ENCODE results near the gene COL25A1. TPM values are rescaled to one million over a fixed set of nuclear protein-coding genes. Genes with fewer than 3 reads are reported as not detected.

The COL25A1 gene
- total RNA-seq, 2 donors from 2014 or later = 0.29 TPM; not detected in 1

GRCh38 chr4:108834166-108834834 lies 468.2 kb downstream of the COL25A1 start:
- no peak overlapping the region for H3K4me3 ChIP-seq
- H3K4me1 ChIP-seq = no peaks in the 10 kb centered on the region
- H3K9me3 ChIP-seq = no peaks in the 10 kb centered on the region
- H3K36me3 ChIP-seq = no peaks in the 10 kb centered on the region
- no peak for TF ChIP-seq CTCF (IDR thresholded peaks at IDR 0.05)
- DNase-seq = no peak
- intact Hi-C loops (cut with DNase I) = loop anchor here (5.0 to 10.0 kb wide), 2 partner anchors 471 to 573 kb away; partner anchors contain the start of gene COL25A1
- no peaks in the 10 kb centered on the region for H3K27me3 ChIP-seq
- H3K27ac ChIP-seq = no peak overlapping the region
- H3K9ac ChIP-seq (ENCODE audit: low read depth in 2 of 2, low read length in 2 of 2) = no peak overlapping the region

GRCh38 chr4:108833046-108833445 lies 469.4 kb downstream of the COL25A1 start:
- Histone ChIP-seq H3K27me3 (no peaks in the 10 kb centered on the region), H3K9ac (ENCODE audit: low read depth in 2 of 2, low read length in 2 of 2) (no peak overlapping the region), H3K4me1 (no peaks in the 10 kb centered on the region), H3K9me3 (no peaks in the 10 kb centered on the region), H3K4me3 (no peak overlapping the region), H3K27ac (no peak overlapping the region), H3K36me3 (no peaks in the 10 kb centered on the region)
- DNase-seq = no peak
- no peak for TF ChIP-seq CTCF (IDR thresholded peaks at IDR 0.05)
- intact Hi-C loops (cut with DNase I) = loop anchor here (5.0 to 10.0 kb wide), 2 partner anchors 472 to 574 kb away; partner anchors contain the start of gene COL25A1

GRCh38 chr4:108831886-108832285 lies 470.6 kb downstream of the COL25A1 start:
- Histone ChIP-seq H3K27me3 (no peaks in the 10 kb centered on the region), H3K27ac (no peak overlapping the region), H3K4me1 (no peaks in the 10 kb centered on the region), H3K4me3 (no peak overlapping the region), H3K9ac (ENCODE audit: low read depth in 2 of 2, low read length in 2 of 2) (no peak overlapping the region), H3K36me3 (no peaks in the 10 kb centered on the region), H3K9me3 (no peaks in the 10 kb centered on the region)
- DNase-seq = no peak
- intact Hi-C loops (cut with DNase I) = loop anchor here (5.0 to 10.0 kb wide), 2 partner anchors 473 to 575 kb away; partner anchors contain the start of gene COL25A1
- TF ChIP-seq CTCF (IDR thresholded peaks at IDR 0.05) = no peak

GRCh38 chr4:108831291-108831690 lies 471.2 kb downstream of the COL25A1 start:
- intact Hi-C loops (cut with DNase I) = loop anchor here (5.0 to 10.0 kb wide), 2 partner anchors 474 to 576 kb away; partner anchors contain the start of gene COL25A1
- Histone ChIP-seq H3K4me1 (no peaks in the 10 kb centered on the region), H3K27ac (no peak overlapping the region), H3K9ac (ENCODE audit: low read depth in 2 of 2, low read length in 2 of 2) (no peak overlapping the region), H3K9me3 (no peaks in the 10 kb centered on the region), H3K27me3 (no peaks in the 10 kb centered on the region), H3K36me3 (no peaks in the 10 kb centered on the region), H3K4me3 (no peak overlapping the region)
- no peak for DNase-seq
- no peak for TF ChIP-seq CTCF (IDR thresholded peaks at IDR 0.05)

- Histone ChIP-seq H3K27me3 (no peaks in the 10 kb centered on the region), H3K4me1 (no peaks in the 10 kb centered on the region), H3K4me3 (no peak overlapping the region), H3K9ac (ENCODE audit: low read depth in 2 of 2, low read length in 2 of 2) (no peak overlapping the region), H3K36me3 (no peaks in the 10 kb centered on the region), H3K27ac (no peak overlapping the region), H3K9me3 (no peaks in the 10 kb centered on the region)
- intact Hi-C loops (cut with DNase I) = loop anchor here (5.0 to 10.0 kb wide), 2 partner anchors 474 to 577 kb away; partner anchors contain the start of gene COL25A1
- DNase-seq = peak; percentile 33
- no peak for TF ChIP-seq CTCF (IDR thresholded peaks at IDR 0.05)
Measured at GRCh38 chr4:108830509-108831244, 471.8 kb downstream of the COL25A1 start.
